GM19351 (cell line): ENCODE data around the gene LRRC17.

ENCODE experiments used
- ATAC-seq: cut with Tn5 transposase; IDR thresholded peaks from one replicate; pipeline ENCODE4 v1.9.1; 2021; ENCODE audit warnings: mild to moderate bottlenecking, moderate library complexity; ENCODE audit not compliant: unreplicated experiment

The LRRC17 gene, protein sequence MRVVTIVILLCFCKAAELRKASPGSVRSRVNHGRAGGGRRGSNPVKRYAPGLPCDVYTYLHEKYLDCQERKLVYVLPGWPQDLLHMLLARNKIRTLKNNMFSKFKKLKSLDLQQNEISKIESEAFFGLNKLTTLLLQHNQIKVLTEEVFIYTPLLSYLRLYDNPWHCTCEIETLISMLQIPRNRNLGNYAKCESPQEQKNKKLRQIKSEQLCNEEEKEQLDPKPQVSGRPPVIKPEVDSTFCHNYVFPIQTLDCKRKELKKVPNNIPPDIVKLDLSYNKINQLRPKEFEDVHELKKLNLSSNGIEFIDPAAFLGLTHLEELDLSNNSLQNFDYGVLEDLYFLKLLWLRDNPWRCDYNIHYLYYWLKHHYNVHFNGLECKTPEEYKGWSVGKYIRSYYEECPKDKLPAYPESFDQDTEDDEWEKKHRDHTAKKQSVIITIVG

DNA sequence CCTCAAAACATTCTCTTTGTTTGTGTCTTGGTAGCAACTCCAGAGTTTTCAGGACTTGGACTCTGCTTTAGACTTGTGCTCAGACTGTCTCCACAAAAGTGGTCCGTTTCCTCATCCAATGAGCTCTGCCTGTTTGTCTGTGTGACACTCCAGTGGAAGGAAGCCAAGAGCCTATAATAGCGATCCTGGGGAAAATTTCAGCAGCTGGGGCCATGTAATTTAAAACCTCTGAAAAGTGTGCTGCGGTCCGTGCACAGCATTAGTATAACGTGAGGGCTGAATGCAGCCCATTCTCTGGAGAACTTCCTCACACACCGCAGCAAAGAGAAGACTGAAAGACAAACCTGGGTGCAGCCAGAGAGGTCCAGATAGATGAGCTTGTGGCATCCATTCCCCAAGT, at the start of gene LRRC17:
LRRC17 (plus strand) TSS at position 259 of the 400 bp plus-strand sequence. CDS start 20,914 bp downstream, outside the sequence.
- no peak for ATAC-seq

DNA sequence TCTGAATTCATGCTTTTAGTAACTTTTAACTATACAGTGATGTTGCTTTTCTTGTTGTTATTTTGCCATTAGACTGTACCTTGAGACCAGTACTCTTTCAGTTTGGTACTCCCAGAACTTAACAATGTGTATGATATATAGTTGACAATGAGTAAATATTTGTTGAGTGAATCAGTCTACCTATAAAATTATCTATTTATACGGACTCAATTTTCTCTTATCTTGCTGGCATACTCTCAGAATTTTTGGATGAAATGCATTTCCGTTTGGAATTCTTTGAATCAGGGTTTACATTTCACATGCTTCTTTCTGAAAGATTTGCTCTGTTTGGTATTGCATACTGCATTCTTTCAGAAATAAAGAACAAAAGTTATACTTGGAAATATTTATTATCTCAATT, 47.8 kb upstream of the LRRC17 start:
- ATAC-seq, result no peak

DNA sequence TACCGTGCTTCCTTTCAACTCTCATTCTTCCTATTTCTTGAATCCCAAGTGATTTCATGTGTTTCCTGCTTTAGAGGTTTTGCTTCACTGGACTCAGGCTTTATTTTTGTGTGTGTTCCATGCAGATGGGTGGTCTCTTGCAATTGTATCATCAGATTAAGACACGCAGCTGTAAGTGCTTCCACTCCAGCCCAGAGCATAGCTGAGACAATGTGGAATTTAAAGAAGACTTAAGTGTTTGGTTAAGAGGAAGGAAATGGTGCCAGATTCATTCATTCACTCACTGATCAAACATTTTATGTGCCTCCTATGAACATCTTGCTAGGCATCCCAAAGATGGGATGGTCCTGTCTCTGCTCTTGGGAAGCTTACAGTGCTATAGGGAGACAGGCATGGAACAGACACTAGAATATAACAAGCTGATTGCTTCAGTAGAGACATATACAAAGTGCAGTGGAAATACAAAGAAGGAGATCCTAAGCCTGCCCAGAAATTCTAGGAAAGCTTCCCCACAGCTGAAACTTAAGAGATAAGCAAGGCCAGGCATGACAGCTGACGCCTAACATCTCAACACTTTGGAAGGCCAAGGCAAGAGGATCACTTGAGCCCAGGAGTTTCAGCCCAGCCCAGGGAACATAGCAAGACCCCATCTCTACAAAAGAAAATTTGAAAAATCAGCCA, 46.1 kb upstream of the LRRC17 start:
- no peak for ATAC-seq

DNA sequence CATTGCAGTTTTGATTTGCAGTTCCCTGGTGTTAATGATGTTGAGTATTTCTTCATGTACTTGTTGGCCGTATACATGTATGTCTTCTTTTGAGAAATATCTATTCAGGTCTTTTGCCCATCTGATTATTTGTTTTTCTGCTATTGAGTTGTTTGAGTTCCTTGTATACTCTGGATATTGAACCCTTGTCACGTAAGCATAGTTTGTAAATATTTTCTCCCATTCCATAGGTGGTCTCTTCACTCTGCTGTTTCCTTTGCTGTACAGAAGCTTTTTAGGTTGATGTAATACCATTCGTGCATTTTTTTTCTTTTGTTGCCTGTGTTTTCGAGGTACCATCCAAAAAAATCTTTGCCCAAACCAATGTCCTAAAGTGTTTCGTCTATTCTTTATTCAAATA, 43.6 kb upstream of the LRRC17 start:
- ATAC-seq, result no peak

DNA sequence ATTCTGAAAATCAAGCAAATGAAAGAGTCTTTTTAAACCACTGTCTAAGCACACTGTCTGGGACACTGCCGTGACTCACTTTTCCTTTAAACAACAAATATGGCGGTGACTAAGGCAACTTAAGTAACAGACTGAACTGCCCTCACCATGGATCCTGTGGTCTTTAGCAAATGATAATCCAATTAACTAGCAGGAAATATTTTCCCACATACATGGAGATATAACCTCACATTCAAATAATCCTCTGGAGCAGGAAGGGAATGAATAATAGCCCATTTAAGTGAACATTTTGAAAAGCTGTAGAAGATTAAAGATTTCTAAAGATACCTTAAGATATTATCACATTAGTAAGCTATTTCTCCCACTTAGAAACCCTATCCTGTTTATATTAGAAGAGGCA, 40.3 kb upstream of the LRRC17 start:
- no peak for ATAC-seq

DNA sequence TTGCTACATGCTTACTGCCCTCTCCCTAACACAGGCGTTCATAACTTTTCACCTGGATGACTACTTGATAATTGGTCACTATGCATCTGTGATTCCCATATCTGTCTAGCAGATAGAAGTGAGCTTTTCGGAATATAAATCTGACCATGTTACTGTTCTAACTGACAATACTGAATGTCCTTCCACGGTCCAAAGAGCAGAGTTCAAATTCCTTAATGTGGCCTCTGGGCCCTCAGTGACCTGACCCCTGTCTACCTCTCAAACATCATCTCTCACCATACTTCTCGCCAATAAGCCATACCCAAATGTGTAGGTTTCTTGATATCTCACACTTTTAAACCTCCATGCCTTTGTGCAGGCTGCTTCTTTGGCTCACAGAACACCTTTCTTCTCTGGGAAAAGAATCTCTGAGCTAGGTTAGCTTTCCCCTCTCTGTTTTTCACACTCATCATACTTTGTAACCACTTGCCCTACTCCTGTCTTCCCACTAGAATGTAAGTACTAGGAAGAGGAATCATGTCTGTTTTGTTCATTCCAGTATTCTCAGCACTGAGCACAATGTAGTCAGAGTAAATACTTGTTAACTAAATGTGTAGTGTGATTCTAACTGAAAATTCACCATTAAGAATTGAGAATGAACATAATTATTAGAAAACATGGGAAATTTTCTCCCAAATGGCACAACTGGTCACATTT, 39.2 kb upstream of the LRRC17 start:
- peak; percentile 16 for ATAC-seq

DNA sequence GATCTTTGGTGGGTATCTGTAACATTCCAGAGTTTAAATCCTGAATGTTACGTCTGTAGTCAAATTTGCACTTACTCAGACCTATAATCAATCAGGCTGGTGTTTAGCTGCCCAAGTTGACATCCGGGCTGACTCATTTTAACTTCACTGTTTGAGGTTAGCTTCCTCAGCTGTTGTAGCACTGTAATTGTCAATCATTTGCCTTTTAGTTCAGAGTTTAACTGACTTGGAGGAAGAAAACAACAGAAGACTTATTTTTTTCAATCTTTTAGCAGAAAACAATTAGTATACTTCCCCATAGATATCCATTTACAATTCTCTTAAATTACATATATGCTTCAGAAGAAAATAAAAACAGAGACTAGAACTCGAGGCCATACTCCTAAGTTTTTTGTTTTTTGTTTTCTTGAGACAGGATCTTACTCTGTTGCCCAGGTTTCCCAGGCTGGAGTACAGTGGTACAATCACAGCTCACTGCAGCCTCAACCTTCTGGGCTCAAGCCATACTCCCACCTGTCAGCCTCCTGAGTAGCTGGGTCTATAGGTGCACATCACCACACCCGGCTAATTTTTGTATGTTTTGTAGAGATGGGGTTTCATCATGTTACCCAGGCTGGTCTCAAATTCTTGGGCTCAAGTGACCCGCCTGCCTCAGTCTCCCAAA, 38.5 kb upstream of the LRRC17 start:
- ATAC-seq, result peak; percentile 100

DNA sequence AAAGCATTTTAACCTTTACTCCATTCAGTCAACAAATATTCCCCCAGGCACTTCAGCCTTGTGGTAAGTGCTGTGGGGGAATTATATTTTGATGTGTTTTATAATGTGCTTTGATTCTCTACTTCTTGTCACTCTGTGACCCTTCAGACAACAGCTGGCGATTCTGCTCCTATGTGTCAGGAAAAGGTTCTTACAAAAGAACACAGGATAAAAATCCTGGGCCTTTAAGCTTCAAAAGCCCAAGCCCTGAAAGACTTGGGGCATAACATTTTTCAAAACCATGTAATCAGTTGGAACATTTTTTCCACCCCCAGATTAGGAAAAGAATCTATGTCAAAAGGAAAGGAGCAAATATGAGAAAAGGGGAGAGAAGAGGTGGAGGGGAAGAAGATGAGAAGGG, 37.8 kb upstream of the LRRC17 start:
- no peak for ATAC-seq

DNA sequence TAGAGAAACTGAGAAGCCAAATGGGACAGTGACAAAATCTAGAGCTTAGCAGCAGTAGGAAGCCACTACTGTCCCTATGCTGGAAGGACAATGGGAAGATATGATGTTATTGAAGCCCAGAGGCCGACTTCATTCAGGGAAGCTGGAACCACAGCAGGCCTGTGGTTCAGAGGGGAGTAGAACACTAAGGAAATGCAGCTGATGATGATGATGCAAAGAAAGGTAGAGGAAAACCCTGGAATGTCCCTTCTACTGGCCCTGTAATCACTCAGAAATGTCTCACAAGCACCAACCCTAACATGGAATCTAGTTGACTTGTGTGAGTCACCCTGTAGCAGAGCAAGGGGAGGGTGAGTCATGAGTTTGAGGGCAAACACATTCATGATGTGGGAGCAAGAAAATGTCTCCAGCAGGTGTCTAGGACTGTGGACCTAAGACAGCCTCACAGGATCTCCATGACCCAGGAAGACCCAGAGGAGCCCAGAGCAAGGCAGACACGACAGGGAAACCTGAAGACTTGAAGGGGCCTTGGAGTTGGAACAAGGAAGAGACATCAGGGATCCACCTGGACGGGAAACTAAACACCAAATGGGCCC, 37.0 kb upstream of the LRRC17 start:
- no peak for ATAC-seq

DNA sequence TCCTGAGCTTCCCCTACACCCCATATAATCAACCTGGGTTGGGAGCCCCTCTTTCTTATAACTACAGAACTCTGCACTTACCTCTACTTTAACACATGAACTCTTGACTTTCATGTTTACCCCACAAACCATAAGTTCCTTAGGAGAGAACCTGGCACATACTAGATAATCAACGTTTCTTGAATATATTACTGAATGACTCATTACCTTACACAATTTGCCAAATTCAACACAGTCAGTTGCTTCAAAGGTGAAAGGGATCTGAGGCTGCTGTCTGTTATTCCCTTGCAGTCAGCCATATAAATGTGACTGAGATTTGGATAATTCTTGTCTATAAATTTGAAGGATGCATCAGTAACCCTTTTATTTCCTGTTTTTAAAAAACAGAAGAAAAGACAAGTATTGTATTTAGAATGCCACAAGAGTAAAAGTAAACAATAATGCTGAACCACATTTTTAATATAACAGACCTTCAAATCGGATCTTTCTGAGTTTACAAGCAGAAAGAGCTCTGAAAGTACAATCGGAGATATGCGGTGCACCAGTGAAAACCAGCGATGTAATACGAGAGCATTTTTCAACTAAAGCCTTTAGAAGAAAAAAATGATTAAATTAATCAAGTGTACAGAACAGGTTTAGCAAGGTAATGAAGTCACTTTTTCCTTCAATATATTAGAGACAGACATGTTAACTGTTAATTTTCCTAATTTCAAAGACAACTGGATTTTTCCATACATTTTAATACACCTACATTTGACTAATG, 29.5 kb upstream of the LRRC17 start:
- ATAC-seq, result no peak

DNA sequence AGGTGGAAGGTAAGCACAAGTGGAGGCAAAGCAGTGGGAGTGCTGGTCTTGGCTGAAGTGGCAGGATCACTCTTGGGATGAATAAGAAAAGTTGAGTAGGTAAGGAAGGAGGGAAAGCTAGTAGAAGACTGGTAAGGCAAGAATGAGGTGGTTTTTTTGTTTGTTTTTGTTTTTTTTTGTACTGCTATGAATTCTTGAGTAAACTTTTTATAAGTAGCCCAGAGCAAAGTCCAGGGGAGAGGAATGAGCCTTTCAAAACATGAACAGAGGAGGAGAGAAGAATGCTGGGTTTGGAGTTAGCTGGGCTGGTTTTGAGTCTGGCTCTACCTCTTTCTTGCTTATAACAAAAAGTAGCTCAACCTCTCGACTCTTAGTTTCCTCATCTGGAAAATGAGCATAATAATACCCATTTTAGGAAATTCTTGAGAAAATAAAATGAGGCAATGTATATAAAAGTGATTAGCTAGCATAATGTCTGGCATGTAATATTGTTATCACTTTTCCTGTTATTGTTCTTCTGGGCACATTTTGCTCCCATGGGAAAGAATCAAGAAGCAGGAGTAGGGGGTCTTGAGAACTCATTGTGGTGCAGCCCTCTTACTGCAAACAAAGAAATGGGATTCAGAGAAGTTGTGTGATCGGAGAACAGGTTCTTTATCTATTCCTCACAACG, 24.1 kb upstream of the LRRC17 start:
- ATAC-seq, result no peak

DNA sequence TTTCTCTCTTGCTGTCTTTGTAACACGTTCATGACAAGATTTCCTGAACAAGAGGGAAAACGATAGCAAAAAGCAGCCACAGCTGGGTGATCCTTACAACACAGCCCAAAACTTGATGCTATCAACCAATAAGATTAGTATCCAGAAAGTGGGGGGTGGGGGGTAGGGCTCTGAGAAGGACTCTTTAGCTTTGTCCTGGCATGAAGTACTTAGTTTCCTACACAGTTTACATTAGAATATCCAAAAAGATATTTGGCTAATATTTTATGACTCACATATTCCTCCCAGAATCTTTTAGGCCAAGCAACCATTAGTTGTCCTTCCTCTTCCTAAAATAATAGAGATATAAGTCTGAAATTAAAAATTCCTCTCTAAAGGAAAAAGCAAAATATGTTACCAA, 22.9 kb upstream of the LRRC17 start:
- ATAC-seq, result no peak

DNA sequence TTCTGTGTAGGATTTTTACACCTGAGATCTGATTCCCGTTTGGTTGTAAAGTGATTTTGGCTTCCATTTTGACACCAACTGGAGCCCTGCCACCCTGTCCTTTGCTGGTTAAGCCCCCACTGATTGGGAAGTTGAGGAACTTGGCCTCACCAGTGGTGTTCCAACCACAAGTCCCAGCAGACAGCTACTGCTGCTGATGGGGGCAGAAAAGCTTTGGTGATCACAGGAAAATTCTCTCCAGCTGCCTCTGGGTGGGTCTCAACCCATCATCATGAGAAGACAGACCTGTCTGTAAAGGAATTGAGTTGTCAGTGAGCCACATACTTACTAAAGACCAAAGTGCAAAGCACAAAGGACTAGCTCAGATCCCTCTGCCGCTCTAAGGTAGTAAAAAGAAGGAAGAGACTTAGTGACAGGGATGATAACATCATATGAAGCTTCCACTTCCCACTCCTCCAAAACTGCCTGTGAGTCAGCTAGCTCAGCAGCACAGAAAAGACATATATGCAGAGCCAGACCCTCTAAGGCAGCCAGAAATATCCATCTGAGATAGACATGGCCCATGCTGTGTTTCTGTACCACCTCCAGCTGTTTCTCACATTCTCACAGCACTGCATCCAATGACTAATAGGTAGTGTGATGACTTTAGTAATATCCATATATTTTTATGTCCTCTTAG, 22.4 kb upstream of the LRRC17 start:
- no peak for ATAC-seq

DNA sequence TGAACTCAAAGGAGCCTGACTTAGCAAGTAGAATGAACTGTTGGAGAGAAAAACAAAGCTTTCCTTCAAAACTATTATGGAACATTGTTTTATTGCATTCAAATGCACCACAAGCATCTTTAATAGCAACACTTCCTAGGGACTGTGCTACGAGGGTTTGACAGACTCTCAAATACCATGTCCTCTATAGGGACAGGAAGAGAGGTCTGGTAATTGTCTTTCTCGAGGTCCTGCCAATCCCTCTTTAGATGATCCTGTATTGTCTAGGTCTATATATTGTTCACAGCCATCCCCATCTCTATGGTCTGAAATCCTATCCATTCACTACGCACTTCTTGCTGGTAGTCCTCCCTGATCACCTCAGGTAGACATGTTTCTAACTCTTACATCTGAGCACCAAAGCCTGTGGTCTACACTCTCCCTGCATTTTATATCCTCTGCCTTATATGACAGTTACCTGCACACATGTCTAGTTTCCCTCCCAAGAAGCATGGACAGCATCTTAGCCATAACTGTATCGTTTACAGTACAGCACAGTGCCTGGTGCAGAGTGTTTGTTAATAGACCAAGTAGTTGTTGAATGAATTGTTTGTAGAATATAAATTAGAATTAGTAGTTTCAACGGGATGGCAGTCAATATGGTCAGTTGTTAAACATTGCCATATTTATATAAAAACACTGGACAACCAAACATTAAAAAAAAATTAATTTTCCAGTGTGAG, 21.7 kb upstream of the LRRC17 start:
- ATAC-seq, result no peak

DNA sequence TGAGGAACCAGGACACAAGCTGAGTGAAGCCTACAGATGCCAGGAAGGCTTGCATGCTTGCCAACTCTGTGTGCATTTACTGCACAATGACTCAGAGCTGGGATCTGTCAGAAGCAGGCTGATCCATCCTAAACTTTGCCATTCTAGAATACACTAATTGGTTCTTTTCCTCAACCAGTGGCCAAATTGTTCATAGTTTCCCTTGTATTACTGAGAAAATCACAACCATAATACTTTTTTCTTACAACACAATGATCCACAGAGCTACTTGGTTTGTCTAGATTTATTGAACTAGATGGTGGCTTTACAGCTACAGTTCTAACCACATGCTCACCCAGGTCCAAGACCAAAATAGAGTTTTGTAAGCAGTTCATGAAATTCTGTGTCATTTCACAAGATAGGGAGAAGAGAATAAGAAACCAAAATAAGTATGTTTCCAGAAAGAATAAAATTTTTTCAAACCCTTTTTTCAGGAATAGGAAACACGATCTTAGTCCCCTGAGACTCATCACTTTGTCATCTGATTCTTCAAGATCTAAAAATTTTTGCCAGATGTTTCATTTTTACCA, 21.0 kb upstream of the LRRC17 start:
- ATAC-seq, result no peak

DNA sequence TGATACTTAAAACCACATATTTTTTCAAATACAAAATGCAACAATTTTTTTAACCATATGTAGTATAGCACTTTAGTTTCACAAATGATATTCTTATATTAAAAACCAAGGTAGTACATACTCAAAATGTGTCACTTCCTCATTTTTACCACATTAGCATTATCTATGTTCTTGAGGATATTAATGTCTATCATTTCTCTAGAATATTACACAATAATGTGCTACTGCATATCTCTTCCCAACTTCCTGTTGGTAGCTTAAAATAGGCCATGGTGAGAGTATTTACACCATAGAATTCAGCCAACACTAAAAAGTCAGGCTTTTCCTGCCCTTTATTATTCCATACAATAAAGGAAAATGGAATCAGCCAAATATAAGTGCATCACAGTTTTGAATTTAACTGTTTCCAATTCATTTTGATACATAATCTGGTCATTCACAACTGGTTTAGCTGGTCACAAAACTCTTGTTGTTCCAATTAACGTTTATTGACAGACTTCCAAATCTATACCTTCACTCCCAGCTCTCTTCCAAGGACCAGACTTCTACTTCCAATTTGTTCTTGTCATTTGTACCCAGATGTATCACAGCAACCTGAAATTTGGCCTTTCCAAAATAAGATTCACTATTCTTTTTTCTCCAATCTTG, 20.0 kb upstream of the LRRC17 start:
- peak; percentile 58 for ATAC-seq

DNA sequence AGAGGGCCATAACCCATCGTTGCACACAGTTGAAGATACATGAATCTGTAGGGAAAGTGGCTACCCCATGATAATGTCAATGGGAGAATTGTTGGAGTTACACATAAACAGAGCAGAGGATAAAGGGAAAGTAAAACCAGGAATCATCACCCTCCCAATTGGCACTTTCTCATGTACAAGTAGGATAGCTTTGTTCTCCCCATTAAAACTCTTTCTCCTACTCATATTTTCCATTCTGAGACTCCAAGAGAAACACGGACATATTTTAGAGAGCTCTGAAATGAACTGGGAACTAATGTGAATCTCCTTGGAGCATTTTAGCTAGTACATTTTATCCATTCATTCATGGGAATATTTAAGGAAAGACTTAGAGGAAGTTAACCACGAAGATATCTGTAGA, 17.2 kb upstream of the LRRC17 start:
- no peak for ATAC-seq

DNA sequence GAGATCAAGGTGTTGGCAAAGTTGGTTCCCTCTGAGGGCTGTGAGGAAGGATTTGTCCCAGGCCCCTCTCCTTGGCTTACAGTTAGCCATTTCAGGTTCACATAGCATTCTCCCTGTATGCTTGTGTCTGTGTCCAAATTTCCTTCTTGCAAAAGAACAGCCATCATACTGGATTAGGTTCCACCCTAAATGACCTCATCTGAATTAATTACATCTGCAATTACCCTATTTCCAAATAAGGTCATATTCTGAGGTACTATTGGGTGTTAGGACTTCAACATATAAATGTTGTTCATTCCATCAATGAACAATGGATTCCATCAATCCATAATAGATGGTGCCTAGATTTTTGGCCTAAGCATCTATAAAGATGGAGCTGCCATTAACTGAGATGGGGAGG, 16.2 kb upstream of the LRRC17 start:
- ATAC-seq, result no peak
